Neural cell (in vitro differentiated cells): ENCODE results near the gene ZNF775.

Experiments
- CTCF ChIP-seq: fragments of 450-650 bp; IDR thresholded peaks from 2 replicates; pipeline ENCODE4 v1.5.1; 2014; ENCODE audit warnings: antibody characterized with exemption, mild to moderate bottlenecking, moderate library complexity; ENCODE audit not compliant: poor library complexity, severe bottlenecking
- EZH2 ChIP-seq: fragments of 200-600, 300-800 bp; shearing (Covaris generic), sonication (generic); IDR thresholded peaks from 2 replicates; pipeline ENCODE4 v1.6.1; 2014; ENCODE audit warnings: antibody characterized with exemption, low read length, borderline replicate concordance, mild to moderate bottlenecking; ENCODE audit not compliant: insufficient read depth, poor library complexity, severe bottlenecking
- POLR2AphosphoS5 ChIP-seq: IDR thresholded peaks from 2 replicates; pipeline ENCODE4 v1.6.1; 2012

- TF ChIP-seq CTCF: no peak
- no peak for TF ChIP-seq EZH2
- no peak for TF ChIP-seq POLR2AphosphoS5
Observed at GRCh38 chr7:150403376-150404171, 24.4 kb downstream of the ZNF775 start.
